Stimulated activated CD8-positive, alpha-beta memory T cell treated with anti-CD3 and anti-CD28 coated beads, Interleukin-12 subunit alpha, Interleukin-12 subunit beta, amount 100 ng/mL, for 24 hours (primary cell): ENCODE results near the gene EEF1AKMT3.

ENCODE experiments used
- DNase-seq: peaks from one replicate; pipeline ENCODE4 v3.0.0-alpha.2; 2020; ENCODE audit errors: extremely low read depth

Gene EEF1AKMT3

DNA sequence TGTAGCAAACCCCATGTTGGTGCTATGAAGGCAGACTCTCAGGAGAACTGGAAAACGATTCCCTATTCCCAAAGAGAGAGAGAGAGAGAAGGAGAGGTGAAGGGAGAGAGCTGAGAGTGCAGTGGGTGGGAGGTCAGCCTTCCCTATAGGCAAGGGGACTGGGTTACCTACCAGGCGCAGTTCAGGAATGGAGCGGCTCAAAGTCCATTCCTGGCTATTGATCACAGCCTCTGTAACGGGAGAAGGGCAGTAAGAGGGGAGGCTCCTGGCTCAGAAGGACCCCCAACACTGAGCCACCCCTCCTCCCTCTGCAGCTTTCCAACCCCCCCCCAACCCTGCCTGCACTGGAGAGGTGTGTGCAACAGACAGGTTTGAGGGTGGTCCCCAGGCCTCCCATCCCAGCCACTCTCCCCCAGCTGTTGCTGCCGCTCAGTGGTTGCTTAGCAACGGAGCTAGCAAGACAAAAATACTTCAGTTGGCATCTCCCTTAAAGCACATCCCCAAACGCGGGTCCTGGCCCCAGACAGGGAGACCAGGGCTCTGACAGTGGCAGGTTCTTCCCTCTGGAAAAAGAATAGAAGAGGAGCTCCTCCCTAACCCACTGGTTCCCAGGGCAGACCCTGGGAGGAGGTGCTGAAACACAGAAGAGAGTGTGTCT, 37.1 kb upstream of the EEF1AKMT3 start:
- no peak for DNase-seq

DNA sequence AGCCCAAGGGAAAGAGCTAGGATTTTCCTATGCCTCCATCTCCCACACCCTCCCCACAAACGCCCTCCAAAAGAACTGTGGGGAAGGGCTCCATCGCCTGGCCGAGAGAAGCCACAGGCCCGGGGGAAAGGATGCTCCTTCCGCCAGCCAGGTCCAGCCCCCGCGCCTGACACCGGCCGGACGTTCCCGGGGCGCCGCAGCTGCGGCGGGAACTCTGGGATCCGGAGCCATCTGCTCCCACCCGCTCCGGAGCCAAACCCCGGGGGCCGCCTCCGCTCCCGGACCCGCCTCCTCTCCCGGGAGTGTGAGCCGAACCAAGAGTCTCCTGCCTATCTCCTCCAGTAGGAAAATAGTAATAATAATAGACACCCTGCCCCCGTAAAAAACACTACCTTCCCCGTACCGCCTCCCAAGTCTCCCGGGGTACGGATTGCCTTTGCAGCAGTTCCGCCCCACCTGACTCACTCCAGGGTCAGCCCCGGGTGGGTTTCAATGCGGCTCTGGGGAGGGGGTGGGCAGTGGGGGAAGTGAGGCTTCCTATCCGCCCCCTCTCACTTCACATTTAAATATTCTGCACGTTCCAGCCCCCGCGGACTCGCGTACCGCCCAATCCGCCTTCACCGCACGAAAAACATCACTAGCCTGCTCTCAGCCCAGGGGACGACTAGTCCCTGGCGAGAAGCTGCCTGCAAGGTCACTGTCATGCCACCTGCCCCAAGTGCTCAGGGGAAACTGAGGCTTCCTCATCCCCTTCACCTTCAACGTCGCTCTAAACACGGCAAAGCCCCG, 36.3 kb upstream of the EEF1AKMT3 start:
- no peak for DNase-seq

DNA sequence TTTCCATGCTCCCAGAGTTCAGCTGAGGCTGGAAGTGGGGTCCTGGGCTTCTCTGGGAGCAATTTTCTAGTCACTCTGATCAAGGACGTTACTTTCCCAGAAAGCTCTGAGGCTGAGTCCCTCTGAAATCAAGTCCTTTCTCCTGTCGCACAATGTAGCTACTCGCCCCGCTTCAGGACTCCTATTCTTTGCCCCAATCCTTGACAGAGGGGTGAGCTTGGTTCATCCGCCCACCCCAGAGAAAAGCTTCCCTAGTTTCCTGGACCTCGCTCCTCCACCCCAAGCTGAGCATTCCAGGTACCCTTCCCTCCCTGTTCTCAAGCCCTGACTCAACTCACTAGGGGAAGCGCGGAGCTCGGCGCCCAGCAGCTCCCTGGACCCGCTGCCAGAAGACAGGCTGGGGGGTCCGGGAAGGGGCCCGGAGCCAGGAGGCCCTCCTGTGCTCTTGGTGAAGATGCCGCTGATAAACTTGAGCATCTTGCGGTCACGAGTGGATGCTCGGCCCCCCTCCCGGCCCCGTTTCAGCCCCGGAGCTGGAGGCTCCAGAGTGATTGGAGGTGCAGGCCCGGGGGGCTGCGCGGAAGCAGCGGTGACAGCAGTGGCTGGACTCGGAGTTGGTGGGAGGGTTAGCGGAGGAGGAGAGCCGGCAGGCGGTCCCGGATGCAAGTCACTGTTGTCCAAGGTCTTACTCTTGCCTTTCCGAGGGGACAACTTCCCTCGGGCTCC, 35.5 kb upstream of the EEF1AKMT3 start:
- DNase-seq, result no peak

GRCh38 chr12:57737467-57738460, 34.6 kb upstream of the EEF1AKMT3 start:
- DNase-seq, result no peak

GRCh38 chr12:57738661-57739237, 33.7 kb upstream of the EEF1AKMT3 start, which contains the start of gene AGAP2:
TSS of gene AGAP2 (minus strand) at chr12:57738742. CDS start at chr12:57738246, 496 bp downstream.
- no peak for DNase-seq

DNA sequence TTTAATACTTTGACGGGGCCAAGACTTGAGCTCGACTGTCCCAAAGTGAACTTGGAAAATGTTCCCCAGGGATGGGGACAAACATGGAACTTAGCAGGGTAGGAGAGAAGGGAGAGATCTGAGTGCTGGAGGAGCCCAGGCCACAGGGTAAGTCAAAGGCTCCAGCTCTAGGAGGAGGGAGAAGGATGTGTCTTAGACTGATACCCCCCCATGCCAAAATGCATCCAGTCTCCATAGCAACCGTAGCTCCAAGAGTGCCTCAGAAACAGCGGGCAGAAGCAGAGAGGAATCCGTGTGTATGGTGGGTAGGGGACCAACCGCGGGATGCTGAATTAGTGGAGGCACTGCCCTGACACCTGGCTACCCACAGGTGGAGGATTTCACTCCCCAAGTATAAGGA, 33.0 kb upstream of the EEF1AKMT3 start:
- DNase-seq, result no peak

GRCh38 chr12:57739914-57740538, 32.4 kb upstream of the EEF1AKMT3 start:
- no peak for DNase-seq

DNA sequence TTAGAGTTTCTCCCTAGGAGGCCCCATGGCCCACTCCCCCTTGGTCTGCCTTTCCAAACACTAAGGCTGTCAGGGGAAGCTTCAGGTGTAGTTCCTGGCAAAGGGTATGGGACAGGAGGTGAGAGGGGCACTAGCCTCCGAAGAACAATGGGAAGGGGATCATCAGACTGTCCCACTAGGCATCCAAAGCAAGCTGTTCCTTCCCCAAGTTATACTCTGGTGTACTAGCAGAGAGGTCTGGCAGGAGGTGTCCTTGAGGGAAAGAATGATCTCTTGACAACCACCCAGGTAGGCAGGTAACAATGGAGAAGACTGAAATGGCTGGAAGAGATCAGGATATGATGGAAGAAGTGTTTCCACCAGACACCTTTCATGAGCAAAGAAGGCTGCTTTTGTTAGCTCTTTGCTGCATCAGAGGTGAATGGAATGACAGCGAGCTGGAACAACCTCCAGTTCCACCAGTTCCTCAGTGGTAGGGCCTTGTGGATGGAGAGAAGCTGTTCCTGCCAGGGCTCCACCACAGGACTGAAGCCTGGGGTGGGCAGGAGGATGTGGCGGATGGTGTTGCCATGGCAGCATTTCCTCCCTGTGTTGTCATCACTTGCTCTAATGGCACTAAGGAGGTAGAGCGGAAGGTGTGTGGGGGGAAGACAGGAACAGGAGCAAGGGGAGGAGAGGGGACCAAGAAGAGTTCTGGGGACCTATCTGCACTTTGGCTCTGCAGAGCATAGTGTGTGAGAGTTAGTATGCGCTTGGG, 31.6 kb upstream of the EEF1AKMT3 start:
- DNase-seq, result no peak

GRCh38 chr12:57741413-57741789, 31.0 kb upstream of the EEF1AKMT3 start:
- DNase-seq, result no peak

DNA sequence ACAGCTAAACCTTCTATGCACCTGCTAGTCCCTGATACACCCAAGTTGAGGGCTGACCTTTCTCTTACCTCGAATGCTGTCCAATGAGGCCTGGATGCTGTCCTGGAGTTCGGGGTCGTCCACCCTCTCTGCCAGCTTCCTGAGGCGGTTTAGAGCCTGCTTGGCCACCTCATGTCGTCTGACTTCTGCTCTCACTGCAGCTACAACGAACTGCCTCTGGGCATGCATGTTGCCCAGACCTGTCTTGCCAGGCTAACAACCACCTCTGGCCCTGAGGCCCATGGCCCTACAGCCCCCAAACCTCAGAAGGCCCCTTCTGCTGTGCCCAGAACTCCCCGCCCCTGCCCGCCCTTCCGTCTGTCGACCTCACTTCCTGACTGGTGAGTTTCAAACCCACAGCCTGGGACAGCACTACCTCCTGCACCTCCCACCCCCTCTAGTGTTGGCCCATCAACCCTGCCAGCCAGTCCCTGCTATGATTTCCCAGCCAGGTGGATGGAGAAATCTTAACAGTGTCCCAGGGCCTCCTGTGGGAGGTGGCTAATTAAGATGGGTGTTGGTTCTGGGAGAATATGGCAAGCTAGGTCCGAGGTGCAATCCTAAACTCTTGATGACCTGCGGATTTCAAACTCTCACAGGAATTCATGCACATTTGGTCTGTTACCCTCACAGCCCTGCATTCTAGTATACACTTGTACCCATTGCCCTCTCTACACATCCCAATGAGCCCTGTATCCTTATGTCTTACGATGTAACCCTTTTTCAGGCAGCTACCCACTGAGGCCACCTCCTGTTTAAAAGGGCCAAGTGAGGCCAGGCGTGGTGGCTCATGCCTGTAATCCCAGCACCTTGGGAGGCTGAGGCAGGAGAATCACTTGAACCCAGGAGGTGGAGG, 30.3 kb upstream of the EEF1AKMT3 start:
- no peak for DNase-seq

DNA sequence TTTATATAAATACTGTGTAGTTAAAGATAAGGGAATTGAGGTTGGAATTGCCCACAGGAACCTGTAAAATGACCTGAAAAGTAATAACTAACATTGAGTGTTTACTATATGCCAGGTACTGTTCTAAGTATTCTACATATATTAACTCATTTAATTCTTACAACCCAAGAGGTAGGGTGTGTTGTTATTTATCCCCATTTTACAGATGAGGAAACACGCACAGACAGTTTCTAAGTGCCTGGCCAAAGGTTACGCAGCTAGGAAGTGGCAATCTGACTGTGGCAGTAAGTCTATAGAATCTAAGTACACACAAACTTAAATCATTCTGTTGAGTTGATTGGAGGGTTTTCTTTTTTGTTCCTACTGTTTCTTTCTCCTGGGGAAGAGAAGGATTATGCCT, 28.6 kb upstream of the EEF1AKMT3 start:
- no peak for DNase-seq

GRCh38 chr12:57744194-57744776, 28.1 kb upstream of the EEF1AKMT3 start:
- no peak for DNase-seq

- peak; percentile 86 for DNase-seq
Measured at GRCh38 chr12:57744777-57745484, 27.5 kb upstream of the EEF1AKMT3 start, which contains the start of gene TSPAN31. TSS of gene TSPAN31 (plus strand) at chr12:57745039. CDS start at chr12:57745155, 116 bp downstream.

- DNase-seq, result no peak
Measured at GRCh38 chr12:57745485-57745881, 26.9 kb upstream of the EEF1AKMT3 start.

DNA sequence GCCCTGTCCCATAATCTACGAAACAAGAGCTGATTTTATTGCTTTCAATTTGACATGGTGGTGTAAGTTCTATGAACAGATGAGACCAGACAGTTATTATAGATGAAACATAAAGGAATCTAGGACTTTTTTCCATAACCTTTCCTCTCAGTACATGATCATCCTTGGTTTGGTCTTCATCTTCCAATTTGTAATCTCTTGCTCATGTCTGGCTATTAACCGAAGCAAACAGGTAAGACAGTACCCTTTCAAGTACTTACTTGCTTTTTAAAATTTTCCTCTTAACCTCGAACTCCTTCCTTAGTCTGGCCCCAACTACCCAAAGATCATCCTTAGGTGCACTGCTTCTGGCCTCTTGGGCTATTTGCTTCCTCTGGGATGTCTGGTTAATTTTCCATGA, 26.4 kb upstream of the EEF1AKMT3 start:
- DNase-seq, result no peak

DNA sequence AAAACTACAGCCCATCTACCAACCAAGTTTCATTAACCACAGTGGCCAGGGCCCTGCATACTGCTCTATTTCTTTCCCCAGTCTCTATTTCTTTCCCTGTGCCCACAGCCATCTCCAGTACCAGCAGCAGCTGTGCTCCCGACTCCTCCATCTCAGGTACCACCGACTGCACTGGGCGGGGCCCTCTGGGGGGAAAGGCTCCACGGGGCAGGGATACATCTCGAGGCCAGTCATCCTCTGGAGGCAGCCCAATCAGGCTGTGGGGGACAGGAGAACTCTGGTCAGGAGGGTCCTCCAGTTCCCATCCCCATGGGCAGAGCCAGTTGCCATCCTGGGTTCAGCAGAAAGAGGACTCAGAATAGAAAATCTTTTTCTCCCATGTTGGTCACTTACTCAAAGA, 23.4 kb upstream of the EEF1AKMT3 start:
- no peak for DNase-seq

GRCh38 chr12:57750561-57751431, 21.6 kb upstream of the EEF1AKMT3 start:
- DNase-seq, result no peak
